HG02943 (cell line): ENCODE results near the gene DNAJC22.
"Not testable (repeated sequence)": the region's sequence is repeated elsewhere in the genome, so short reads cannot be mapped to it uniquely, and the experiment has no call there.

Experiments
- ATAC-seq: cut with Tn5 transposase; IDR thresholded peaks from one replicate; pipeline ENCODE4 v1.9.1; 2021; ENCODE audit warnings: mild to moderate bottlenecking, low read depth, moderate library complexity; ENCODE audit not compliant: unreplicated experiment

DNAJC22 gene

DNA sequence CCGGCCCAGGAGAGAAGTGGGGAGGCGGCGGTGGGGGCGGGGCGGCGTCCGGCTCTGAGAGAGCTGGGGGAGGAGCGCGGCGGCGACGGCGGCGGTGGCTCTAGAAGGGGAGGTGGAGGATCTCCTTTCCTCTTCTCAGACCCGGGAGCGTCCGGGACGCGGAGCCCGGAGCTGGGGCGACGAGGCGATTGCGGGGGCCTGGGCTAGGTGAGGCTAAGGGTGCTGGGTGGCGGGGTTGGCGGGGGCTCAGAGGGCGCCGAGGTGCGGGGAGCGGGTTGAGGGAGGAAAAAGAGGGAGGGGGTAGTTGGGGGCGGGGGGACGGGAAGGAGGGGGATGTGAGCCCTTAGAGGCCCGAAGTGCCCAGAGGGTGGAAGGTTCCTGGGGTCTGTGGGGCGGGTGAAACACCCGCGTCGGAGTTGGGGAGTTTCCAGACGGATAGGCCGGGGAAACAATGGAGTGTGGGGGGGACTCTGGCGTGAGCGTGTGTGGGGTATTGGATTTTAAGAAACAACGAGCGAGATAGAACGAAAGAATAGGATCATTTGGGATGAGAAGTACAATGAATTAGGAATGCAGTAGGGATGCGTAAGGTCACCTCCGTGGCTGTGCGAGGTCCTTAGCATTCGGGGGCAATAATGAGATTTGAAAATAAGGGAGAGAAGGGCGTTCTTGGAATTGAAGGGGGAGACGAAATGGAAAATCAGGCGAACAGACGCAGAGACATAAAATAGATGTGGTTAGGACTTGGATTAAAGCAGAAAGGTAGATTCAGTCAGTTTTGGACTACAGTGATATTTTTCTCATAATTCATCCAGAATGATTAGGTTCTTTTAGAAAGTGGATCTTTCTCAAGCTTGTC is 20.9 kb downstream of the DNAJC22 start, which contains the start of gene SPATS2:
Gene SPATS2 (plus strand): TSS at position 82 of the 859 bp plus-strand sequence. CDS start 93,551 bp downstream, outside the sequence.
- no peak for ATAC-seq

DNA sequence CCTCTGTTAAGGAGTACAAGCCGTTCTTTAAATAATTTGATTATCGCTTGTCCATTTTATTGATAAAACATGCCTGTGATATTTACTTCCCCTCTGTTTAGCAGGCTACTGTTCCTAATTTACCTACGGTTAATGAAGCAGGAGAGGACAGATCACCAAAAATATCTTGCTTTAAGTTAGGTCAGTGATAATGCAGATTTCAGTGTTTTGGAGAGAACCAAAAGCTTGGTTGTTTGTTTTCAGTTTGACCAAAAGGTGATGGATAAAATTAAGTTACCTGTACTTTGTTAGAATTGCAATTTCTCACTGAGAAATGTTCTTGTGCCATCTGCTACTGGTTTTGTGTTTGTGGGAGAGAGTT is 21.5 kb downstream of the DNAJC22 start:
- no peak for ATAC-seq

DNA sequence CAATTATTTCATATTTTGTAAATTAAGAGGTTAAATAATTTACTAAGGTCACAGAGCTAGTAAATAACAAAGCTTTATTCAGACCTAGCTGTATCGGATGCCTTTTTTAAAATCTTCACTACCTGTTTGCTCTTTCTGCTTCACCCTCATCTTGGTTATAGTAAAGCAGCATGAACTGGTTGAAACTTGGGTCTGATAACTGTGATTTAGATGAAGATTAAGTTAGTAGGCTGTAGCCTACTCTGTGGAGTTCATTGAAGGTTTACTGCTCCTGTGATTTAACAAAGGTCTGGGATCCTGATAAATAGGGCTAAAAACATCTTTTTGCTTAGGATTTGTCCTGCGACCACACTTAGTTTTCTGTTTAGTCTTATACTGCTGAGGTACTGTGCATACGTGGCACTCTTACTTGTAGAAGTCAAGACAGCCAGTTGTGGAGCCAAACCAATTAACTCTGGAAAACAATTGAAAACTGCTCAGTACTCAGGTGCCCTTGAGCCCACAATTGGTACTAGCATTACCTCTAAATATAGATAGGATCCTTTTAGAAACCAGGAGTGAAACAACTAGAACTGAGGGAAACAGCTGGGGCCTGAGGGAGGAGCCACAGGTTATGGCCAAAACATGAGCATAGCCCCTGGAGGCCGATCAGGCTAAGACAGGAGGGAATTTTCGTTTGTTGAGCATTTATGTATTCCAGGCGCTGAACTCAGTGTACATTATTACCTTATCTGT is 22.9 kb downstream of the DNAJC22 start:
- no peak for ATAC-seq

DNA sequence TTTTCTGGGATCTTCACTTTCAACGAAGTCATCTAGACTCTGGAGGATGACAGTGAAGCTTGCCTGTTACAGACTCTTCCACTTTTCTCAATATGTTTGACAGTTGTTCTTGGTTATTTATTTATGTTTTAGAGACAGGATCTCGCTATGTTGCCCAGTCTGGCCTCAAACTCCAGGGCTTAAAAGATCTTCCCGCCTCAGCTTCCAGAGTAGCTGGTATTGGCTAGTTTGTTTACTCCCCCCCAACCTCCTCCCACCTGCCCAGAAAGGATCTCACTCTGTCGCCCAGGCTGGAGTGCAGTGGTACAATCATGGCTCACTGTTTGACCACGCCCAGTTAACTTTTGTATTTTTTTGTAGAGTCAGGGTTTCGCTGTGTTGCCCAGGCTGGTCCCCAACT is 23.9 kb downstream of the DNAJC22 start:
- ATAC-seq = no peak

DNA sequence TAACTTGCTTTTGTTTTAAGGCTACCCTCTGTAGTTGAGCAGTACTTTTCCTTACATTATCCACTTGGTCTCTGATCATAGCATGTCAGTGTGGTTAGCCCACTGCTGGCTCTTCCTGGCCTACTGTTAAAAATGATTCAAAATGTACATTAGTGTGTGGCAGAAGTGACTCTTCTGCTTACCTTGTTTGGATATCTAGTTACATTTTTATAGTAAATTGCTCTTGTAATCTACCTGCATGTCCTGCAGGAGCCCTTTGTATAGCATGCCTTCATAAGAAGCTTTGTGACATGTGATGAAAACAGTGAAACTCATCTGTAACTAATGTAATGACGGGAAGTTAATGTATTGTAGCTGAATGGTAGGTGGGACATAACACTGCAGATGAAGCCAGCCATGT is 28.7 kb downstream of the DNAJC22 start:
- no peak for ATAC-seq

DNA sequence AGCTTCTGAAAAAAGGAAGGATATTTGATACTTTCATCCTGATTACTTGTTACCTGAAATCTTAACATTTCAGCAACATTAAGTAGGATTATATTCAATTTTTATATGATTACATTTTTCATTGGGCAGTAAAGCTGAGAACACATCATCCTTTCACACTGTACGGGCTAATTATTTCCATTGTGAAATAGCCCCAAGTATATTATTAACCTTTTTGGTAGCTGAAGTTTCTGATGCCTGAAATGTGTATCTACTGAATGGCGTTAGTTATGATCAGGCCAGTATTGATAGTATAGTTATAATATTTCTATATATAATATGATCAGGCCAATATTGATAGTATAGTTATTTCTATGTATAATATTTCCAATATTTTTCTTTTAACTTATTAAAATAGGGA is 30.7 kb downstream of the DNAJC22 start:
- no peak for ATAC-seq

DNA sequence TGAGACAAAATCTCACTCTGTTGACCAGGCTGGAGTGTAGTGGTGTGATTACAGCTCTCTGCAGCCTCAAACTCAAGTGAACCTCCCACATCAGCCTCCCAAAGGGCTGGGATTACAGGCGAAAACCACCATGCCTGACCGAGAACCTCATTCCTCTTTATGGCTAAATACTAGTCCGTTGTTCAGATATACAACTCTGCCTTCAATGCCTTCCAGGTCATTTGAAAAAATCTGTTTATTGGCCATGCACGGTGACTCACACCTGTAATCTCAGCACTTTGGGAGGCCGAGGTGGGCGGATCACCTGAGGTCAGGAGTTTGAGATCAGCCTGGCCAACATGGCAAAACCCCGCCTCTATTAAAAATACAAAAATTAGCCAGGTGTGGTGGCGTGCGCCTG is 33.5 kb downstream of the DNAJC22 start:
- ATAC-seq = not testable (repeated sequence)

DNA sequence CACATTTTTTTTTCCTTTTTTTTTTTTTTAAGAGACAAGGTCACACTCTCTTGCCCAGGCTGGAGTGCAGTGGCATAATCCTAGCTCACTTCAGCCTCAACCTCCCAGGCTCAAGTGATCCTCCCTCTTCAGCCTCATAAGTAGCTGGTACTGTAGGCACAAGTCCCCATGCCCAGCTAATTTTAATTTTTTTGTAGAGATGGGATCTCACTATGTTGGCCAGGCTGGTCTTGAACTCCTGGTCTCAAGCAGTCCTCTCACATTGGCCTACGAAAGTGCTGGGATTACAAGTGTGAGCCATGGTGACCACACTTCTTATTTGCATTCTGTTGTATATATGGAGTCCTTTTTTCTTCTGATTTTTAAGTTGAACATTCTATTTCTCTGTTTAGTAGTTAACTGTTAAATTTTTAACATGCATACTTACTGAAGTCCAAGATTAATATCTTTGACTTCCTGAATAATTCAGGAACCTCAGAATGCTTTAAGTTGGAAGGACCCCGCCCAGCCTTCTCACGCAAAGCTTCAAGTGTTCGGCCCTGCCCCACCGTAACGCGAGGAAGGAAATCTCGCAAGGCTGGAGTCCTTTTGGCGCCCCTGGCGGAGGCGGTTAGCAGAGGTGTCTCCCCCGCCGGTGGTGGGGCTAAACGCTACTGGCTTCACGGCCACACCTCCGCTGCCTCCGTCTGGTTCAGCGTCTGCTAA is 42.1 kb downstream of the DNAJC22 start:
- ATAC-seq = no peak

DNA sequence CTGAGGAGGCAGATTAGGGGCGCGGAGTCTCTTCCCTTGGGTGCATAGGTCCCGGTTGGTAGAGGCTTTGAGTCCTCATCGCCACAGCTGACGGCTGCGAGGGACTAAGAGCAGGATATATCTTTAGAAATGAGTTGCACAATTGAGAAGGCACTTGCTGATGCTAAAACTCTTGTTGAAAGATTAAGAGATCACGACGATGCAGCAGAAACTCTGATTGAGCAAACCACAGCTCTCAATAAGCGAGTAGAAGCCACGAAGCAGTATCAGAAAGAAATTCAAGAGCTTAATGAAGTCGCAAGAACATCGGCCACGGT is 42.7 kb downstream of the DNAJC22 start:
- ATAC-seq = no peak

DNA sequence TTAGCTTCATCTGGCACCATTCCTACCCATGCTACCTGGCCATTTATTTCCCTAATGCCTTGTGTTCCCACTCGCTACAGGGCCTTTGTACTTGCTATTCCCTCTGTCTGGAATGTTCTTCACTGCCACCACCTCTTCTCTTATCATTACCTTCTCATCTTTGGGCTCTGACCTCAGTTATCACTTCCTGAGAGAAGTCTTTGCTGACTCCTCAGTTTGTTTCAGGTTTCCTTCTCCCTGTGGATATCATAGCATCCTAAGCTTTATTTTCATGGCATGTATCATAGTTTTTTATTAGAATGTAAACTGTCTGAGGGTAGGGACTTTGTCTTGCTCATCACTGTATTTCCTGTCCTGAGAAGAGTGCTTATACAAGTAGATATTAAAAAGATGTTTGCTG is 50.3 kb downstream of the DNAJC22 start:
- no peak for ATAC-seq

DNA sequence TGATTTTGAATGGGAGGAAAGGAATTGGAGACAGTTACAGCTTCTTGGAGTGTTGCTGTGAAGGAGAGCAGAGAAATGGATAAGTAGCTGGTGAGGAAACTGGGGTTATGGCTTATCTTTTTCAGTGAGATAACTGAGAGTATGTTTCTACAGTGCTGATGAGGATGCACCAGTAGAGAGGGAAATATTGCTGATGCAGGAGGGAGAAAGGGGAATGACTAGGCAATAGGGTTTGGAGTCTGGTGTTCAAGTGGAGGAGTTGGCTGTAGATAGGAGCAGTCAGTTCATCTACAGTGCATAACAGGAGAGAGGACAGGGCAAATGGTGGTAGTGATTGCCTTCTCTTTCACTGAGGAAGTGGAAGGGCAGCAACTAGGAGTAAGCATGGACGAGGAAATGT is 53.6 kb downstream of the DNAJC22 start:
- ATAC-seq = no peak
